ENCODE measurements around the gene MAPRE3.

DNA sequence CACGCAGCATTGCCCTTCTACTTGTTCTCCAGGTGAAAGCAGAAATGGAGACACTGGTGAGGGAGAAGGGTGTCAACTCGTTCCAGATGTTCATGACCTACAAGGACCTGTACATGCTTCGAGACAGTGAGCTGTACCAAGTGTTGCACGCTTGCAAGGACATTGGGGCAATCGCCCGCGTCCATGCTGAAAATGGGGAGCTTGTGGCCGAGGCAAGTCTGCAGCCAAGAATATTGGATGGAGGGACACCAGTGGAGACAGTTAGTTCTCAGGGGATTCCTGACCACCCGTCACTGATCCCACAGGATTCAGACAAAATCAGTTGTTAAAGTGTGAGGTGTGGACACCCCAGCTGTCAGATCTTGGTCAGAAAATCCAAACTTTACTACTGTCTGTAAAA is 43.2 kb upstream of the MAPRE3 start:
- TF ChIP-seq ZNF311 (CRISPR knock-in tag; IDR thresholded peaks at IDR 0.05): no peak
- no peak for TF ChIP-seq NBN (IDR thresholded peaks at IDR 0.05; ENCODE audit: low read depth)
- TF ChIP-seq ZKSCAN1 (IDR thresholded peaks at IDR 0.05; ENCODE audit: low read depth, low read length): no peak
- no peak for TF ChIP-seq BHLHE40 (IDR thresholded peaks at IDR 0.05; ENCODE audit: low read length)

Measured in K562 (cell line).